Eye (tissue), 1 donor: ENCODE measurements around the gene POPDC2.
"Not testable (repeated sequence)": the region's sequence is repeated elsewhere in the genome, so short reads cannot be mapped to it uniquely, and the experiment has no call there.

Experiments
- DNase-seq: peaks from one replicate; pipeline ENCODE4 v3.0.0-alpha.2; 2015

Gene POPDC2

DNA sequence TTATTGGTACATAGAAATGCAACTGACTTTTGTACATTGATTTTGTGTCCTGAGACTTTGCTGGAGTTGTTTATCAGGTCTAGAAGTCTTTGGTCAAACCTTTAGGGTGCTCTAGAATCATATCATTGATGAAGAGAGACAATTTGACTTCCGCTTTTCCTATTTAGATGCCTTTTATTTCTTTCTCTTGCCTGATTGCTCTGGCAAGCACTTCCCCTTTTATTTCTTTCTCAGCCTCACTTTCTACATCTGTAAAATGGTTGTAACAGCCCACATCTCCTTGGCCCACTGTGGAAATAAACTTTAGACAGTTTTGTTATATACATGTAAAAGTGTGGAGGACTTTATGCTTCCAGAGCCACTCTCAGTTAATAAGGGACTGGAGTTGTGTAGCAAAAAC lies 48.7 kb downstream of the POPDC2 start:
- no peak for DNase-seq

DNA sequence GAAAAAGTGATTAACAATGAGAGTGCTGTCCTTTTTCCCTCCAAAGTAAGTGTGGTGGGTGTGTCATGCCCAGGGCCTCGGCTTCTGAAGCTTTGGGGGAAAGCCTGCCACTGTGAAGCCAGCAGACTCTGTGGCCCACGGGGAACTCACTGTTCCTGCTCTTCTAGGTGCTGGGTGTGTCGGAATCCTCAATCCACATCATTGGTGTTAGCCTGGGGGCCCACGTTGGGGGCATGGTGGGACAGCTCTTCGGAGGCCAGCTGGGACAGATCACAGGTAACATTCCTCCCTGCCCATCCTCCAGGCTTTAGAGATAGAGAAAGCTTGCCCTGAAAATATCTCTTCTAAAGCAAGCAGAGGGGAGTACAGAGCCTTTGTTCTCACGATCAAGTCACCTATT lies 51.1 kb downstream of the POPDC2 start:
- DNase-seq = no peak

DNA sequence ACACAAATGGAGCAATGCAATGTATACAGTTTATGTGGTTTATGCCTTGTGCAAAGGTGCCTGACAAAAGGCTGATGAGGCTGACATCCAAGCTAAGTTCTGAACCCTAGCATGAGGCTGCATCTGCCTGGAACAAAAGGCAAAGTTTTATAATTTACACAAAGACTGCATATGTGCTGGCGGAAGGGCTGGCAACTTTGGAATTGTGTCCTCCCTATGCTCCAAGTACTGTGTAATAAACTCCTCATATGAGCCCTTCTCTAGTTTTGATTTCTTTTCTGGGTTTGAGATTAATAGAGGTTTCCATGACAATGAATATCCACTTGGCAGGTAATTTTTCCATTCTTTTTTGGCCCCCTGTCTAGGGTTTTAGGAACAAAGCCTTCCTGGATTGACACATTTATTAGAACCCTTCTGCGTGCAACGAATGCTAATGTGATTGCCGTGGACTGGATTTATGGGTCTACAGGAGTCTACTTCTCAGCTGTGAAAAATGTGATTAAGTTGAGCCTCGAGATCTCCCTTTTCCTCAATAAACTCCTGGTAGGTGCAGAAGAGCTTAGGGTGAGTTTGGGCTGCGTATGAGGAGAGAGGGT lies 51.9 kb downstream of the POPDC2 start:
- DNase-seq = no peak

DNA sequence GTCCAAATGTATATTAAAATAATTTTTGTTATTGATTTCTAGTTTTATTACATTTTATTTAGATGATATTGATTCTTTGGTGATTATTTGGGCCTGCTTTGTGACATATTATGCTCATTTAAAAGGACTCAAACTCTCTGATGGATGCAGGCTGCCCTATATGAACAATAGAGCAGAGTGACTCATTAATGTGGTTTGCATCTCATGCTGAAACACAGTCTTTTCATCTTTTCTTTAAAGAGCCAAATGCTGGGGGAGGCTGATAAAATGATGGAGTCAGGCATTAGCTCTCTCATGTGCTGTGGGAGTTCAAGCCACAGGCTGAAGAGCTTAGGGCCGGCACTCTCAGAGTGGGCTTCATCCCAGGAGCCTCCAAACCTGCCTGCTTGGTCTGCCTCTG lies 55.5 kb downstream of the POPDC2 start:
- no peak for DNase-seq

DNA sequence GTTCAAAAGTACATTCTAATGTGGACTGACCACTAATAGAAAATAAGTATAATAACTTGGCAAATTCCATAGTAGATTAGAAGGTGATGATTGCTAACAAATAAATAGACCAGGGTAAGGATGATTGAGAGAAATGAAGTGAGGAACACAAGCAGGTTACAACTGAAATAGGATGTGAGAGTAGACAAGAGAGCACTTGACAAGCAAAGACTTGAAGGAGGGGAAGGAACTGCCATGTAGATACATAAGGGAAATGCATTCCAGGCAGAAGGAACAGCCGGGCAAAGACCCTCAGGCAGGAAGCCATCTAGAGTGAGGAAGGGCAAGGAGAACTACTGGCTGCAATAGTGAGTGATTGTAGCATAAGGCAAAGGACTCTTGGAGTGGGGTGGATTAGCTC lies 57.7 kb downstream of the POPDC2 start:
- DNase-seq = no peak

DNA sequence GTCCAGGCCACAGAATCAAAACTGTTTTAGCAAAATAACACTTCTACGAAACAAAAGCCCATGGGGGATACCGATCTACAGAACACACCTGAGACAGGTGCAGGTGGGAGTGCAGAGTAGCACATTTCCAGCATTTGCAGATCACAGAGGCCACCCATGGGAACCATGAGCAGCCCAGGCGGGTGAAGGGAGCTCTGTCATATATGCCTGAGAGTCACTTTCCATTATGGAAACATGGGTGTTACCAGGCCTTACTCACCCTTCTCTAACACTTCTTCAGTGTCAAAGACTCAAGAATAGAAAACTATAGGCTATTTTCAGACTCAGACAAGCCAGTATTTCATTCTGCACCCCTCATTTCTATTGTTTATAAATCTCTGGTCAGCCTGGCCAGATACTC lies 59.2 kb downstream of the POPDC2 start:
- no peak for DNase-seq

DNA sequence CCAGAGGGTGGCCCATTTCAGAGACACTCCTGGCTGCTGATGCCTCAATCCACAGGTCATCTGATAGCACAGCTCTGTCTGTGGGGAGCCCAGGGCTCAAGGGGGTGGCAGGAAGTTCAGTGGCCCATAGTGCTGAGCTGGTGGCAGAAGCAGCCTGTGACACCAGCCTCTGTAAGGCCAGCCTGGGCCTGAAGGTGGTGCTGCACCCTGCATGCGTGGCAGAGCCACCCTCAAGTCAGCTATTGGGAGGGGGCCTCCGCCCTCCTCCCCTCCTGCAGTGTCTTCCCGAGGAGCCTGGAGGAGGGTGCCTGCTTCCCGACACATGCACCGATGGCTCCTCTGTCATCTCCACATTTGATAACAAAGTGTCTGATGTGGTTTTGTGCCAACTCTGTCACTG lies 59.7 kb downstream of the POPDC2 start:
- DNase-seq = no peak

DNA sequence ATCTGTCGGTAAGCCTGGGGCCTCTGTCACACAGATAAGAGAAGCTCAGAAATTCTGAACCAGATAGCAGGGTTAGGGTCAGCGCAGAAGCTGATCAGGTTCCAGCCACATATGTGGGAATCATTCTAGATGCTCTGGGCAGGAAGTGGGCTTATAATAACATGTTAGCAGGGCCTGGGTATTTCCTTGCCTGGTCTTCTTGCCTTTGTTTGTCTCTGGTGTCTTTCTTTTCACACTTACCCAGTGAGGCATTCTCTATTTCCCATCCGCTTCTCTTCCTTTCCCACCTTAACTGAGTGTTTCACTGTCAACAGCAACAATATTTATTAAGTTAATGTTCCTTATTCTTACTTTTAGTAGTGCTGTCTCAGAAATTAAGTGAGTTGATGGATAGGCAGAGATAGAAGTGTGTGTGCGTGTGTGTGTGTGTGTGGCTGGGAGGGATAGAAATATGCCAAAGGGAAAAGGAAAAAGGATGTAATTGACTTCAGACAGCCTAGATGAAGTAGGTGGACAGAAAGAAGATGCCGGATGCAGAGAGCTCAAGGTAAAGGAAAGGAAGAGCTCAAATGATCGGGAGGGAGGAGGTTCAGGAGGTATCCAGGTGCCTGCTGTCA lies 60.7 kb downstream of the POPDC2 start:
- no peak for DNase-seq

DNA sequence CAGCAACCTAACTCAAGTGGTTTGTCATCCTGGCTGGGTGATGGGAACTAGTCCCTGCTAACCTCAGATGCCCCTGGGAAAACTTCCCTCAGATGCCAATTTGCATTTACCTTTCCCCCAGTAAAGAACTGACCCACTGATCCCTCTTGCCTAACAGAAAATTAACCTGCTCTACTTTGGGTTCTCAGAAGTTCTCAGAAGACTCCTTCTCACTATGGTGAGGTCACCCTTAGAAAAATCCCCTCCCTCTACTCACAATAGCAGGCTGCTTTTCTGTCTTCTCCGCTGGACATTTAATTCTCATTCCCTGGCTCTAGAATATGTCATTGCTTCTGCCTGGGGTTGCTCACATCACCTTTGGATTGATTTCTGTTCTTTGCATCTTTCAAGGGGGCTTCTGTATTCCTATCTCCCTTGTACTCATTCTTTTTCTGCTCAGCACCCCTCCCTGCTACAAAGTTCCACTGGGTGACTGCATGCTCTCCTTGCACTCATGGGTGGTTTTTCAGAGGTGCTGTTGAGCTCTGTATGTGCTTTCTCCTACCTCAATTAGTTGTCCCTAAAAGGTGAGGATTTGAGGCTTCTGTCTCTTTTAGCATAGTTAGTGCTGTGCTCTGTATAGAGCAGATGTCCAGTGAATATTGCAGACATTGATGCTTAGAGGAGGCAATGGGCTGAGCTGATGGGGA lies 61.8 kb downstream of the POPDC2 start:
- DNase-seq = no peak

DNA sequence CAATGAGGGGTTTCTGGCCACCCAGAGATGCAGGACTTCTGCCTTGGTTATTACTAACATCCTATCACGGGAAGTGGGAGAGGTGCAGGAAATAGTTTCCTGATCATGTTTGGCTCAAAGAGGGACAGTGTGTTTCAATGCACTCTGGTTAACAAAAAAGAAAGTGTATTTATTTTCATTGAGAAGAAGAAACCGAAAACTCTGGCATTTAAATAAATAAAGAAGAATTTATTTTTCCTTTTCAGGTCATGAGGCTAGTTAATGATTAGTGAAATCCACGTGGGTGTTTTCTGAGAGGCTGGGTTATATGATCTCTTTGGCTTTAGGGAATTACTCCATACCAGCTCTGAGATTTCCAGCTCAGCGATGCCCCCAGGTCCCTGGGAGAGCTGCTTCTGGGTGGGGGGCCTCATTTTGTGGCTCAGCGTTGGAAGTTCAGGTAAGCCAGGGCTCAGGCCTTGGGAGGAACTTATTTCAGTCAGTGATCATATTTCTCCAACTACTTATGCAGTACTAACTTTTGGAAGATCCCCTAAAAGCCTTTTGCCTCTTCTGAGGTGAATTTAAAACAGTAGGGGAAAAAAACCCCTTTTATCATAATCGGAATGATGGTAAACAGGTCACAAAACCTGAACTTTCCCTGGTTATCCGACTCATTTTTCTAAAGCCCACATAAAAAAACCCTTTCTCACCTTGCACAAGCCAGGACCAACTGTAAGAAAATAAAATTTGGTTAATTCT lies 62.7 kb downstream of the POPDC2 start, which contains the start of gene PLA1A:
PLA1A (plus strand) TSS at position 338 of the 741 bp plus-strand sequence; CDS start at position 367, 29 bp downstream.
- no peak for DNase-seq

DNA sequence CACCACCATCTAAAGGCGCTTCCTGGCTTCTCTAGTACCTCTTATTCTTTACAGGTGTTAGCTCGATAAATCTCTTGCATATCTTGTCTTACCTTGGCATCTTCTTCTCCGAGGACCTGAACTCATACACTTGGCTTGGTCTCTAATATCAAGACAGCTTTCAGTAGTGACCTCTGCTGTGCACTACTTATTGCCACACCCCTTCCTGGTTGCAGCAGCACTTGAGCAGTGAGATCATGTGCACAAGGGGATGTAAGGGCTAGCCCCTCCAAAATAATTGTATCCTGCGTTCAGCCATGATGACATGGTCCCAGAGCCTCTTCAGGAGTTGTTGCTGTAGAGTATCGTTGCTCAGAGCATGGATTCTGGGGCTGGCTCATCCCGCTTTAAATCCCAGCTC lies 64.0 kb downstream of the POPDC2 start:
- no peak for DNase-seq

DNA sequence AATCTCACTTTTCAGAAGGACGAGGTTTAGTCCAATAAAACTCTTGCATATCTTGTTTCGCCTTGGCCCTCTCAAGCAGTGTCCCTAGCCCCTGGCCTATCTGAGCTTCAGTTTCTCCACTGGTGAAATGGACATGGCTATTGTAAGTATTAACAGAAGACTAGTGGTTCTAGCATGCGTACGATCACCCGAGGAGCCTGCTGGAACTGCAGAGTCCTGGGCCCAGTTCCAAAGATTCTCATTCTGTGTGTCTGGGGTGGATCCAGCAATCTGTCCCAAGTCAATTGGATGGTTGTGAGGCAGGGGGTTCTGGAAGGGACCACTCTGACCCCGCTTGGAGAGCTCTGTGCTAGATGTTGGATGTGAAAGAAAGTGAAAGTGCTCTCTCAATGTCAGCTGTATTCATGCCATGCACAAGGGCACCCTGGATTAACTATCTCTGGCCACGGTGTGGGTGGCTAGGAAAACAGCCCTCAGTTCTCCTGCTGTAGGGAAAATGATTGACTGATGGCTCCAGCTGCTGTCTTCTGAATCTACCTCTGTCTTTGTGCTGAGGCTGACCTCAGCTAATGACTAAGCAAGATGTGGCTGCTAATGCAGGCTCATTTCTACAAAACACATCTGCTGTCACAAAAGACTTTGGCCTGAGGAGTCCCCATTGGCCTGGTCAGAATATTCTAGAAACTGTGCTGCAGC lies 64.6 kb downstream of the POPDC2 start:
- DNase-seq = no peak

DNA sequence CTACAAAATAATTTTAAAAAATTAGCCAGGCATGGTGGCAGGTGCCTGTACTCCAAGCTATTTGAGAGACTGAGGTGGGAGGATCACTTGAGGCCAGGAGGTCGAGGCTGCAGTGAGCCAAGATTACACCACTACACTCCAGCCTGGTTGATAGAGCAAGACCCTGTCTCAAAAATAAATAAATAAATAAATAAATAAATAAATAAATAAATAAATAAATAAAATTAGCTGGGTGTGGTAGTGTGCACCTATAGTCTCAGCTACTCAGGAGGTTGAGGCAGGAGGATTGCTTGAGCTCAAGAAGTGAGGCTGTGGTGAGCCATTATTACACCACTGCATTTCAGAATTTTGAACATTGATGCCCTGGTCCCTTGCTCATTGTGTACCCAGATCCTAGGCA lies 65.5 kb downstream of the POPDC2 start:
- not testable (repeated sequence) for DNase-seq

DNA sequence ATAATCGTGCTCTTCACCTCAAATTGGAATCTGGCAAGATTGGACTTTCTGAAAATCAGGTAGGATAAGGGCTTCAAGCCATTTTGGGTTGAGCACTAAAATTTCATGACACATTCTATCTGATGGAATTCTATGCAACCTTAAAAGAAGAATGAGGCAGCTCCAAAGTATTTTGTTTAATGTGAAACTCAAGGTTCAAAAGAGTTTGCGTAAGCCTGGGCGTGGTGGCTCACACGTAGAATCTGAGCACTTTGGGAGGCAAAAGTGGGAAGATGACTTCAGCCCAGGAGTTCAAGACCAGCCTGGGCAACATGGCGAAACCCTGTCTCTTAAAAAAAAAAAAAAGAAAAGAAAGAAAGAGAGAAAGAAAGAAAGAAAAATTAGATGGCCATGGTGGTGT lies 66.3 kb downstream of the POPDC2 start:
- no peak for DNase-seq

DNA sequence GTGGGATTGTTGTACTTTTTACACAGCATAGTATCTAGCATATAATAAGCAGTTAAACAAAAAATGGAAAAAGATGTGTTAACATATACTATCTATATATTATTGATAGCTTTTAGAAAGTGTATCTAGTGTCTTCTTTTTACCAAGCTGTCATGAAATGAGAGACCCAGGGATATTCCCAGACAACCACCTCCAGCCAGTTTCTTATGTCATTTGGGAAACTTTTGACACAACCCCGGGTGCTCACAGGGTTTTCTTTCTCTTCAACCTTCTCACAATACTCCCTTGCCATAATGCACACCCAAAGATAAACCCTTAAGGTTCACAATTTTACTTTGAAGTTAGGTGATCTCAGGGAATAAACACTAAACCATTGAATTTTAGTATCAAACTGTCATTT lies 67.5 kb downstream of the POPDC2 start:
- DNase-seq = no peak
